NCI-H82 (cell line): ENCODE measurements around the gene USP6NL.
"Not testable (repeated sequence)": the region's sequence is repeated elsewhere in the genome, so short reads cannot be mapped to it uniquely, and the experiment has no call there.

Source experiments
- DNase-seq: peaks from one replicate; lab custom pipeline; 2025; lab: John Stamatoyannopoulos, UW

The USP6NL gene

GRCh38 chr10:11444155-11444530 lies 167.3 kb downstream of the USP6NL start:
- DNase-seq, result no peak

DNA sequence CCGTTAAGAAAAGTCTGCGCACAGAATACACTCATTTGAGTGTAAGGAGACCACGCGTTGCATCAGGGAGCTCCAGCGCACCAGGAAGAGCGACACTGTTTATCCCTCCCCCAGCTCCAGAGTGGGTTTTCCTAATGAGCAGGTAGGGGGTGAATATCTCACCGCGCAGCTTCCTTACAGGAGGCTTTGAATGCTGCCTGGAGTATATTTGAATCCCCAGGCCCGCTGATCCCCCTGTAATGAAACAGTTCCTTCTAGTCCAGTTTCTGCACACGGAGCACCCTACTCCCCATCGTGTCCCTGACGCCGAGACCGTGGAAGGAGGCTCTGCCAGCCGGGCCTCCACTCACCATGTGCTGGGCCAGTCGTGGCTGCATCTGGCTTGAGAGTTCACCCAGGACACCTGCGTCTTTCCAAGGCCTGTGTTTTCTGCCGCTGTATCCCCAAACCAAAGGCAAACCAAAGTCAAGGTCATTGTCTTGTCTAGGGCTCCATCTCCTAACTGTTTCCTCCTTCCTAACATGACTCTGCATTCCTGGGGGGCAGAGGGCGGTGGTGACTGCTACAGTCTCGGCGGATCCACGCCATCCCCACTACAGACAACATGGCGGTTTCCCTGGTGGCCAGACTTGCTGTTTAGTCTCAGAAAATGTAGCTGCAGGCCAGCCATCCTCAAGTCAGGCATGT lies 167.8 kb downstream of the USP6NL start:
- no peak for DNase-seq

DNA sequence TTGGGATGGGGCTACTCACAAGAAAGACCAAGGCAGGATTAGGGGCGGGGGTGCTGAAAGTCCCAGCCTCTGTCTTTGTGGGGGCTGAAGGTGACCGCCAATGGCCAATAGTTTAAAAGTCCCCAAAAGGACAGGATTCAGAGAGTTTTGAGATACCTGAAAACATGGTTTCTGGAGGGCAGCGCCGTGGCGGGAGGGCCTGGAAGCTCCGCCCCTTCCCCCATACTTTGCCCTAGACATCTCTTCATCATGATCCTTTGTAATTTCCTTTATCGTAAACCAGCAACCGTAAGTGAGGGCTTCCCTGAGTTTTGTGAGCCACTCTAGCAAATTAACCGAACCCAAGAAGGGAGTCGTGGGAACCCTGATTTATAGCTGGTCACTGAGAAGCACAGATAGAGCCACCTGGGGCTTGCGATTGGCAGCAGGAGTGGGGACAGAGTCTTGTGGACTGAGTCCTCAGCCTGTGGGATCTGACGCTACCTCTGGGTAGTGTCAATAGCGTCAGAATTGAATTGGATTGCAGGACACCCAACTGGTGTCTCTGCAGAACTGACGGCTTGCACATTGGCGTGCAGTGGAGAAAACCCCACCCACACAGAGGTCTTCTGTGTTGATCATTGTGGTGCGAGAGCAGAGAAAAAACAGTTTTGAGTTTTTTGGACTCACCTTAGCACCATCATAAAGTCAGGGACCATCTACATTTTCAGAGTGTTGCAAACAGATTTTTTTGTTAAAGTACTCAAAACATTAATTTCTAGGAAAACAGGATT lies 169.3 kb downstream of the USP6NL start:
- DNase-seq, result no peak

GRCh38 chr10:11441151-11441535 lies 170.3 kb downstream of the USP6NL start:
- DNase-seq, result no peak

DNA sequence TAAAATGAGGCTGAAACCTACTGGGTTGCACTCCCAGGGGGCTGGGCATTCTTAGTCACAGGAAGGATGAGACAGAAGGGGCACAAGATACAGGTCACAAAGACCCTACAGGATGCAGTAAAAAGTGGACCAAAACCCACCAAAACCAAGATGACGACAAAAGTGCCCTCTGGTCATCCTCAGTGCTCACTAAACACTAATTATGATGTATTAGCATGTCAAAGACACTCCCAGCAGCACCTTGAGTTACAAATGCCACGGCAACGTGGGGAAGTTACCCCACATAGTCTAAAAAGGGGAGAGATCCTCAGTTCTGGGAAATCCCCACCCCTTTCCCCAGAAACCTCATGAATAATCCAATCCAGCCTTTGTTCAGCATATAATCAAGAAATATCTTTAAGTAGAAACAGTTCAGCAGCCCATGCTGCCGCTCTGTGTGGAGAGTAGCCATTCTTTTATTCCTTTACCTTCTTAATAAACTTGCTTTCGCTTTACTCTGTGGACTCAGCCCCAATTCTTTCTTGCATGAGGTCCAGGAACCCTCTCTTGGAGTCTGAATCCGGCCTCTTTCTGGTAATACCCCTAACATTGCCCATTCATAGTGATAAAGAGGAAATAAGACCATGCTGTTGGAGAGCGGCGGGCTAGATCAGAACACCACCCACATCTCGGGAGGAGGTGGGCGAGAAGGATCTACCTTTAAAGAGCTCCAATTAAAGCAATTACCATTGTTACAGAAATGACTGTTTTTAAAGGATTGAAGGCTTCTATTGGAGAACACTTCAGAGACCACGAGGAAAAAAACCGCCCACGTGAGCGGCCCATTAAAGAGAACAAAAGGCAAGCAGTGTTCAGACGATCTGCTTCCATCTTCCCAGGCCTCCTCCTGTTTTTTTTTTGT lies 170.9 kb downstream of the USP6NL start:
- no peak for DNase-seq

DNA sequence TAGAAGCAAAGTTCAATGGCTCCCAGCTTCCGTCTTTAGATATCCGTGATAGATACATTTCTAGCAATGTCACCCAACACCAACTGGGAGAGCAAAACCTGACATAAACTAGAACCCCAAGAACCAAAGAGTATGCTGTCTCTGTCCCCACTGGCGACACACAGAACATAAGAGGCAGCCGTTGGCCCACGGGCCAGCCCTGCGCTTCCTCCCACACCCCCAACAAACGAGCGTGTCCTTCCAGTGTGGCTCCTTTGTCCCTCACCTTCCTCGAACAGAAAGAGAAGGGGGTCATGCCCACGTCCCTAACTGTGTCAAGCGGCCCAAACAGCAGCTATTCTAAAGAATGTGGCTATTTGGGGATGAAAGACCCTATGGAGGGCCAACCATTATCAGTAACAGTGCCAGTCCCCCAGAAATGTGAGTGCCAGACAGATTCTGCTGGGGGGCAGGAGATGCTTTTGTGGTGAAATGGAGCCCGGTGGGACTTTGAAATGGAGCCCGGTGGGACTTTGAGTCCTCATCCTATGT lies 171.9 kb downstream of the USP6NL start:
- DNase-seq, result no peak

DNA sequence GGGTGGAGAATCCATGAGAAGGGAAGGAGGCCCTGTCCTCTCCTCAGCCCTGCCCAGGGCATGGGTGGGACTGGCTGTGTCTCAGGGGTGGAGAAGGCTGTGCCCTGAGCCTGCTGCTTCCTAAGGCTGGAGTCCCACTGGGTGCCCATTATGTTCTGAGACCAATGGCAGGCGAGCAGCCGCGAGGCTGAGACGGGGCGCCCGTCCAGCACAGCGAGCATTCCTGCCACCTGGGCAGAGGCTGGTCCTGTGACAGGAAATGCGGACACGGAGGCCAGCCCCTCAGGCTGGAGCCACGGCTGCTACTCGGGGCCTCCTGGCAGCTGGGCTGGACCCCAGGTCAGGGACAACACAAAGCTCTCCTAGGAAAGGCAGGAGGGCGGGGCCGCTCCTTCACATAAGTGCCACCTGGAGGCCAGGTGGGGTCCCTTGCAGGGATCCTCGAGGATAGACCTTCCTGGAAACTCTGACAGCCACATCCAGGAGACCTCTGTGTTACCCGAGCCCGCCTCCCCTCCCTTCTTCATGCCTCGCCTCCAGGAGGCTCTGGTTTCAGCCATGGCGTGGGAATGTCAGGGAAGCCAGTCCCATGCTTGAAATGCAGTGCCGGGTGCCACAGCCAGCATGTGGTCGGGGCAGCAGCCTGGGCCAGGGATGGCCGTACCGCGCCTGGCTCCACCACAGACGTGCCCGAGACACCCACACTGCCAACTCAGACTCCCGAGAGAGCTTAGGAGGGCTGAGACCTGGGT lies 173.9 kb downstream of the USP6NL start:
- DNase-seq, result no peak

GRCh38 chr10:11436445-11436844 lies 175.0 kb downstream of the USP6NL start:
- DNase-seq, result not testable (repeated sequence)

DNA sequence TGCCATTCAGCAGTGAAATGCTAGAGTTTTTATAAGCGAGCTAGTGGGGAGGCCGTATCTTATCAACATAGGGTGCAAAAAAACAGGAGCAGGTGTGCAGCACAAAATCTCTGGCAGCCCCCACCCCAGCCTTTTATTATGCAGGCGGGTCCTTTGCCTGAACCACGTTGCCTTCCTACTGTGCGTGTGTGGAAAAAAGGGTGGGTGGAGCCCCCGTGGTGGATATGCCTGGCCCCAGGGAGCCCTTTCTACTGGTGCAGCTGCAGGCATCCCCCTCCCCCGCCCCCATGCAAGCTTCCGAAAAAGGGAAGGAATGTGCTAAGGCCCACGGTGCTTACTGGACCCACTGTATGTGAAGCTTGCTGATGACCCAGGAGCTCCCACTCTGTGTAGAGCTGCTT lies 175.9 kb downstream of the USP6NL start:
- no peak for DNase-seq

GRCh38 chr10:11434324-11434723 lies 177.1 kb downstream of the USP6NL start:
- no peak for DNase-seq

DNA sequence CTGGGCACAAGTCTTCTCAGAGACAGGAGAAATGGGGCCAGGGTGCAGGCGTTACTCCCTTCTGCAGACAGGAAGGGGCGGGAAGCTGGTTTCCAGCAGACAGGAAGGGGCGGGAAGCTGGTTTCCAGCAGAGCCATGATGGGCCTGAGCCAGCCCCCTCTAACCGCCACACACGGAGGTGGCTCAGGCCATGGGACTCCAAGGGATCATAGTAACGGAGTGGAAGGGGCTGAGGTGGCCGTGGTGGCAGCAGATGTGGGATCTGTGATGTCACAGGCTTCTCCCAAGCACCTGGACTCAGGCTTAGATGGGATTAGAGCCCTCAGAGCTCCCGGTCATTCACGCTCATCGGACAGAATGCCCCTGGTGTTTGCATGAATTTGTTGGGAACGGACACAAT lies 177.8 kb downstream of the USP6NL start:
- peak; percentile 20 for DNase-seq

DNA sequence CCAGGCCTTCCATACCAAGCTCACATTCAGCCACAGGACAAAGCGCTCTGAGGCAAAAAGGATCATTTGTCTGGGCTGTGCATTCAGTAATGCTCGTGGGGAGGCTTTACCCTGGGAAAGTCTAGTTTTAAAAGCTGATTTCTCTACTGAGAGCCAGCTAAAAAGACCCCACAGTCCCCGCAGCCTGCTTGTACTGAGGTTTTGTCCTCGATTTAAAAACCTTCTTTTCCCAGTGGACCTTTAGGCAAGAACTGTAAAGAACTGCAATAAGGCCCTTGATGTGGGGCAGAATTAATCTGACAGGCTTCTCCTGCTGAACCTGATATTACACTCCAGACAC lies 180.3 kb downstream of the USP6NL start:
- no peak for DNase-seq

DNA sequence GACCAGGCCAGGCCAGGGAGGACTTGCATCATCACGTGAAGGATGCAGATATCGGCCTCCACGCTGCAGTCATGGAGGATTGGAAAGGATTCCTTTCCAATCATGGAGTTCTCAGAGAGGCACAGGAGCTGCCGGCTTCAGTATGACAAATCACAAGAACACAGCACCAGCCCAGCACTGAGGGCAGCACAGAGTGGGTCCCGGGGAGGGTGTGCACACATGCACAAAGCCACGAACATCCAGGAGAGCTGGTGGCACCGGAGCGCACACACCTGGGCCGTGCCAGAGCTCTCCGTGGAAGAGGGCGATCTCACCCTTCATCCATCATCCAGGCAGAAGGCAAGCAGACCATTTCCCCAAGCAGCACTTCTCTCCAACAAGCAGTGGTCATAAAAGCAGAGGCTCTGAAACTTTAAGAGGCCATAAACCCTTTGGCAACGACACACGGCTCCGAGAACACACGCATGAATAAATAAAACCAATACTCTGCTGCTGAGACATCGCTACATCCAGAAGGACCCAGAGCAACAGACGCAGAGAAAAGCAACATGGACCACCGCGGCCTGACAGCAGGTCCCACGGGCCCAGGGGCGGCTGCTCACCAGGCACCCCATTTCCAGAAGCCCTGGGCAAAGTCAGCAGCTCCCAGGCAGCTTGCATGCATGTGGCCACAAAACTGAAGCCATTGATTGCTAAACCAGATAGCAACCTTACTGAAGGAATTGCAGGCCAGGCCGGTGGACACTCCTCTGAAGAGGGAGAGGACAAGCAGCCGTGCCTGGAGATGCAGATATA lies 180.8 kb downstream of the USP6NL start:
- no peak for DNase-seq

DNA sequence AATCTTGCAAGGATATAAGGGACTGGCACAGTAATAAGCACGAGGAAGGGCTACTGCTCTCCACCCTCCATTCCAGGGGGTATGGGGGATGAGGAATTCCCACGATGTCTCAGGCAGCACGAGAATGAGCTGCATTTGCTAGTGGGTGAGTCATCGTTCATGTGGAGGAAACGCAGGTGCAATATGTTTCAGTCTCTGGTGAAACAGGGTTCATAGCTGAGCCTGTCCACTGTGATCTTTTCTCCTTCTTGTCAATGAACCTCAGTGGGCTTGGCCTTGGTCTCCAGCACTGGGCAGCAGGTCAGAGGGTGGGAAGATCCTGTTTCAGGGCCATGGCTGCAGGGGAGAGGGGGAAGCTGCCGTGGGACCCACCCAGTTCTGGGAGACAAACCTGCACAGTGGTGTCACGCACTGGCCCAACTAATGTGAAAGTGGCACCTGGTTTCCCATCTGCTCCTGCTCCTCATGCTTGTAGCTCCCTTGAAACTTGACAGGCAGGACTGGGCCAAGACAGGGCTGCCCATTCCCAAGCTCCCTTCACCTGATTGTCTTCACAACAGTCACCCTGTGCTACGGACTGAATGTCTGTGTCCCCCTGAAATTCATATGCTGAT lies 181.9 kb downstream of the USP6NL start:
- no peak for DNase-seq

DNA sequence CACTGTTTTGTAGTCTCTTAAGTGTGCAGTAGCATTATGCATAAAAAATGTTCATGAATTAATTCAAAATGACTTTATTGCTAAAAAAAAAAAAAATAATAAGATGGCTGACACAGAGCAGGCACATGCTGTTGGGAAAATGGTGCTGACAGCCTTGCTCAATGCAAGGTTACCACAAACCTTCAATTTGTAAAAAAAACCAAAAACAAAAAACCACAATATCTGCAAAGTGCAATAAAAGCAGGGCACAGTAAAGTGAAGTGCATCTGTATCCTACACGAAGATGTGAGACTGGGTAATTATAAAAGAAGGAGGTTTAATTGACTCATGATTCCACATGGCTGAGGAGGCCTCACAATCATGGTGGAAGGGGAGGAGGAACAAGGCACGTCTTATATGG lies 185.8 kb downstream of the USP6NL start:
- no peak for DNase-seq

GRCh38 chr10:11425296-11425610 lies 186.2 kb downstream of the USP6NL start:
- DNase-seq, result no peak

- DNase-seq, result peak; percentile 47
These were observed 186.8 kb downstream of the USP6NL start for GRCh38 chr10:11424456-11425295.

- DNase-seq, result no peak
These were observed 194.5 kb downstream of the USP6NL start for GRCh38 chr10:11416974-11417373.

GRCh38 chr10:11415095-11415494 lies 196.4 kb downstream of the USP6NL start:
- no peak for DNase-seq
